ENCODE results near the gene ALG9.
"Not testable (repeated sequence)": the region's sequence is repeated elsewhere in the genome, so short reads cannot be mapped to it uniquely, and the experiment has no call there.

Gene ALG9, protein sequence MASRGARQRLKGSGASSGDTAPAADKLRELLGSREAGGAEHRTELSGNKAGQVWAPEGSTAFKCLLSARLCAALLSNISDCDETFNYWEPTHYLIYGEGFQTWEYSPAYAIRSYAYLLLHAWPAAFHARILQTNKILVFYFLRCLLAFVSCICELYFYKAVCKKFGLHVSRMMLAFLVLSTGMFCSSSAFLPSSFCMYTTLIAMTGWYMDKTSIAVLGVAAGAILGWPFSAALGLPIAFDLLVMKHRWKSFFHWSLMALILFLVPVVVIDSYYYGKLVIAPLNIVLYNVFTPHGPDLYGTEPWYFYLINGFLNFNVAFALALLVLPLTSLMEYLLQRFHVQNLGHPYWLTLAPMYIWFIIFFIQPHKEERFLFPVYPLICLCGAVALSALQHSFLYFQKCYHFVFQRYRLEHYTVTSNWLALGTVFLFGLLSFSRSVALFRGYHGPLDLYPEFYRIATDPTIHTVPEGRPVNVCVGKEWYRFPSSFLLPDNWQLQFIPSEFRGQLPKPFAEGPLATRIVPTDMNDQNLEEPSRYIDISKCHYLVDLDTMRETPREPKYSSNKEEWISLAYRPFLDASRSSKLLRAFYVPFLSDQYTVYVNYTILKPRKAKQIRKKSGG

DNA sequence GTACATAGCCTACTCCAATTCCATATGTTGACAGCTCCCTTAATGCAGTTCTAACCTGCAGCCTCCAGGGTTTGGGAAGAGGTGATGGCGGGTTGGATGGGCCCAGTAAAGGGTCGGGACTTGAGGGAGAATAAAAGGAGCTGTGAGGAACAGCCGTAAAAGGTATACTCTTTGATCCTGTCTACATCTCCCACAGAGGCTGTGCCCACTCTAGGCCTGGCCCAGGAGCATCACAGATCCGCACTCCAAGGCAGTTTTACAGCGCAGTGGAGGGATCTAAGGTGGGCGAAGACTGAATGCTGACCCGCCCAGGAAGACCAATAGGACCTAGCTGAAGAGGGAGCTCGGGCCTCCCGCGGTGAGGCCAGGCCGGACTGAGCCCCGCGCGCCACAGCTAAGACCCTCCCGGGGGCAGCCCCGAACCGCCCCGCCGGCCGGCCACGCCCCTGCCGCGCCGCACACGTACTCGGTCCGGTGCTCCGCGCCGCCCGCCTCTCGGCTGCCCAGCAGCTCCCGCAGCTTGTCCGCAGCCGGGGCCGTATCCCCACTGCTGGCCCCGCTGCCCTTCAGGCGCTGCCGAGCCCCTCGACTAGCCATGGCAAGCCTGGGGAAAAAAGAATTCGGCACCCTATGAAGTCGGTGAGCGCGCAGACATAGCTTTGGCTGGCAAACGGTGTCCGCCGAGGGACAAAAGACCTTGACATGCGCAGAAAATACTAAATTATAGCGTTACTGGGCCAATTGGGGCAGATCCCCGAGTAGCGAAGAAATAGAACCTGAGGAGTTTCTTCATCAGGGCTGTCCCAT, at the start of gene ALG9:
Gene ALG9 (minus strand): TSS at position 696 of the 807 bp plus-strand sequence. CDS start 99 bp downstream, at position 597.
- peak; percentile 92 for DNase-seq (ENCODE audit: low spot score)

- DNase-seq (ENCODE audit: low spot score): no peak
Measured at GRCh38 chr11:111920908-111921307, 49.5 kb upstream of the ALG9 start.

DNA sequence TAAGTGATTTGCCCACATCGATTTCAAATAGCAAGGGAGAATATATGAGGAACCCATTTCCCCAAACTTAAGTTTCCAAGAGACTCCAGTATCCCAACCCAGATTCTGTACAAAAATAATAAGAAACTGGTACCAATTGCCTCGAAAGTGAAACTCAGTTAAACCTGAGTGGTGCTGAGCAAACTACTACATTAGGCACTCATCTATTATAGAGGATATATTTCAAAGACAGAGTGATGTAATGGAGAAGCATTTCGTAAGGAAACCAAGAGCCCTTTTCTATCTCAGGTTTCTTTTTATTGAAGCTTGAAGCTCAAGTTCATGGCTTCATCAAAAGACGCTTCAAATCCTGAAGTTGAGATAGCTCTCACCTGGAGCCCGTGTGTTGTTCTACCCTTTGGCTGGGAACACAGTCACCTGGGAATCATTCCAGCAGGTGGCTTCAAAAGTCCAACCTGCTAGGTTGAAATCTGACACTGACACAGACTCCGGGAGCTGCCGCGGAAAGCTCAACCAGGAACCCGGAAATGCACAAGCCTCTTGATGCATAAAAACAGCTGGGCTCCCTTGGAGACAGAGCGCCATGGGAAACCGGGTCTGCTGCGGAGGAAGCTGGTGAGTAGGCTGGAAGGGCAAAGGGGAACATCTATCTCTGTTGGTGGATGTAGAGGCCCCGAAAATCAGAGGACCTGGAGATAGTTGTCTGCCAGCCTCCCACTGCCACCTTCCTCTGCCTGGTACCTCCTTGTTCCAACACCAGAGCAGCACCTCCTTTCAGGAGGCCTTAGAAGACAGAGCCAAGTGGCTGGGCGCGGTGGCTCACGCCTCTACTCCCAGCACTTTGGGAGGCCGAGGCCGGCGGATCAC, 47.2 kb upstream of the ALG9 start, which contains the start of gene C11orf52:
Gene C11orf52 (plus strand): TSS at position 524 of the 867 bp plus-strand sequence. CDS start 60 bp downstream, at position 584.
- DNase-seq (ENCODE audit: low spot score): peak; percentile 31

GRCh38 chr11:111917788-111918187, 46.4 kb upstream of the ALG9 start:
- DNase-seq (ENCODE audit: low spot score): no peak

DNA sequence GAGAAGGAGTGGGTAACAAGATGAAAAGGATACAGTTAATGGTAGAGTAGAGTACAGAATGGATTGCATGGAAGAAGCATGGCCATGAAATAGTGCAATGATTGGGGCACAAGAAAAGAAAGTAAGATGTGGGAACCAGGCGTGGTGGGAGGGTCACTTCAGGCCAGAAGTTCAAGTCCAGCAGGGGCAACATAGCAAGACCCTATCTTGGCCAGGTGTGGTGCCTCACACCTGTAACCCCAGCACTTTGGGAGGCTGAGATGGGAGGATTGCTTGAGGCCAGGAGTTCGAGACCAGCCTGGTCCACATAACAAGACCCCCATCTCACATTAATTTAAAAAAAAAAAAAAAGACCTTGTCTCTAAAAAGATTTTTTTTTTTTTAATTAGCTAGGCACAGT, 45.9 kb upstream of the ALG9 start:
- DNase-seq (ENCODE audit: low spot score): no peak

- DNase-seq (ENCODE audit: low spot score): no peak
Measured at GRCh38 chr11:111916768-111917167, 45.4 kb upstream of the ALG9 start.

- DNase-seq (ENCODE audit: low spot score): peak; percentile 52
Measured at GRCh38 chr11:111913997-111914396, 42.6 kb upstream of the ALG9 start.

- peak; percentile 41 for DNase-seq (ENCODE audit: low spot score)
Measured at GRCh38 chr11:111913031-111913861, 41.9 kb upstream of the ALG9 start.

DNA sequence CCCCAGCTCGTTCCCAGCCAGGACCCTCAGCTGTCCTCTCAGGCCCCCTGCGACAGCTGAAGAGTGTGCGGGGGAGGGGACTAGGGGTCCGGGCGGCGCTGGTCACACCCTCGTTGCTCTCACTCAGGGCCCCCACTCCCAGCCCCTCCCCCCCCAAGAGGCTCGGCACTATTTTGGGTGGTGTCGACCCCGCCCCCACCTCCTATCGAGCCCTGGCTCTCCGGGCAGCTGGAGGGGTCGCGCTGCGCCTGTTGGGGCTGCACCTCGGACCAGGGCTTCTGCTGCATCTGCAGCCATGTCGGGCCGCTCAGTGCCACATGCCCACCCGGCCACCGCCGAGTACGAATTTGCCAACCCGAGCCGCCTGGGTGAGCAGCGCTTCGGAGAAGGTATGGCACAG, 41.2 kb upstream of the ALG9 start, which contains the start of gene HSPB2:
Gene HSPB2 (plus strand): TSS at position 200 of the 400 bp plus-strand sequence. CDS start 96 bp downstream, at position 296.
- DNase-seq (ENCODE audit: low spot score): peak; percentile 36

DNA sequence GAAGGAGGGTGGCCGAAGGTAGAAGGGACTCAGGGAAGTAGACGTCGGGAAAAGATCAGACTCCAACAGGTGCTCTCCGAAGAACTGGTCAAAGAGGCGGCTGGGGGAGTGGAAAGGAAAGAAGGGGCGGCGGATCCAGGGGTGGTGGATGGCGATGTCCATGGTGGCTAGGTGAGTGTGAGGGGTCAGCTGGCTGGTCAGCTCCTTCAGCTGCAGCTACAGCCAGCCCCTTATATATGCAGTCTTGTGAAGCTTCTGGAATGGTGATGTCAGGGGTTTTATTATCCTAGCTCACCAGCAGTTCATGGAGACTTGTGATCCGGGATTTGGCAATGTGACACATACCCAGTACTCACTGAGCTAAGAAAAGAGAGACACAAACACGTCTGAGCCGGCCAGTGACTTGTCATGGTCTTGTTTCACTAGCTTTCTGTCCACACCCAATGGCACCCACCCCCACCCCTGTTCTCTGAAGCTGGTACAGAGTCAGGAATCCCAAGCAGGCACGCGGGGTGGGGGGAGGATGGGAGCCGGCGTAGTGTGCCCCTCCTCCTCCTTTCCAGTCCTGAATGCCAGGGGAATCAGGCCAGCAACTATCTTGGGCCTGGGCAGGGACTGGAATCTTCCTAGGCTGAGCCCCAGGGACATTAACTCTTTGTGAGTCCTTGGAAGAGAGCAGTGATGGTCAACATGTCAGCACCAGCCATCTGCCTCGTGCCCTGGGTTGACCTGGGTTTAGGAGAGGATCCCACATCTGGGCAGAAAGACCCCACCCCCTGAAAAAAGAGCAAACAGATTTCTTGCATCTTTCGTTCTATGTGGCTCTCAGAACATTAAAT, 40.4 kb upstream of the ALG9 start, which contains the start of gene CRYAB:
Gene CRYAB (minus strand): TSS at position 208 of the 839 bp plus-strand sequence. CDS start 46 bp downstream, at position 162.
- peak; percentile 92 for DNase-seq (ENCODE audit: low spot score)

- DNase-seq (ENCODE audit: low spot score): peak; percentile 48
Measured at GRCh38 chr11:111910676-111911562, 39.5 kb upstream of the ALG9 start.

DNA sequence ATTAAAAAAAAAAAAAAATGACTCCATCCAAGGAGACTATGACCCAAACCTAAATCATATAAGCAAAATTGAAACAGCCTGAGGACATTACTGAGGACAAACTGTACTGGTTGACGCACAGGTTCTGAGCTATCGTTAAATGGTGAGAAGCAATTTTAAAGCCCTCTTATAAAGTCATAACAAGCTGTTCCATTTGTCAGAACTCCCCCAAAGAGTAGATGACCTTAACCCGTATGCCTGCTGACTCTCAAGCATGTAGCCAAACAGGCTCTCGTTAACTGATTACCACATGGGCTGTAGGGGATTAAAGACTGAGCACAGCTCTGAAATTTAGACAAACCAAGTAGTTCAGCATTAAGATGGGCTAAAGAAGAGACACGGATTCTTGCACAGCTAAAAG, 38.0 kb upstream of the ALG9 start:
- DNase-seq (ENCODE audit: low spot score): no peak

DNA sequence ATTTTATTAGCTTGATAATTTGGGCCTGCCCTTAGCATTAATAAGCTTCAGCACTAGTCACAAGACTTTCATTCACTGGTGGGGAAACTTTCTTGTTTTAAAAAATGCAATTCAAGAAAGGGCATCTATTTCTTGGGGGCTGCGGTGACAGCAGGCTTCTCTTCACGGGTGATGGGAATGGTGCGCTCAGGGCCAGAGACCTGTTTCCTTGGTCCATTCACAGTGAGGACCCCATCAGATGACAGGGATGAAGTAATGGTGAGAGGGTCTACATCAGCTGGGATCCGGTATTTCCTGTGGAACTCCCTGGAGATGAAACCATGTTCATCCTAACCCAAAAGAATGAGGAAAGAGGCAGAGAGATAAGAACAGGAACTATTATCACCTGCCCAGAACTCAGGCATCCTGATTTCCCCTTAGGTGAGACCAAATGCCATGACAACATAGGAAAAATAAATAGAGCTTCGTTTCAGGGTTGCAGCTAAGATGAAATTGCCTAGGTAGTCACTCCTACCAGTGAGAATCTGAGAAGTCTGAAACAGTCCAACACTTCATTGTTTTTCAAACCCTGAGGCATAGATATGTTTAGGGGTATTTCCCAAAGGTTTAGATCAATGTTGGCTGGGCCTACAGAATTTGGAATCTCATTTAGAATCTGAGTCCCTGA, 37.4 kb upstream of the ALG9 start:
- DNase-seq (ENCODE audit: low spot score): no peak

GRCh38 chr11:111906680-111907079, 35.3 kb upstream of the ALG9 start:
- DNase-seq (ENCODE audit: low spot score): no peak

- DNase-seq (ENCODE audit: low spot score): no peak
Measured at GRCh38 chr11:111905411-111905810, 34.0 kb upstream of the ALG9 start.

DNA sequence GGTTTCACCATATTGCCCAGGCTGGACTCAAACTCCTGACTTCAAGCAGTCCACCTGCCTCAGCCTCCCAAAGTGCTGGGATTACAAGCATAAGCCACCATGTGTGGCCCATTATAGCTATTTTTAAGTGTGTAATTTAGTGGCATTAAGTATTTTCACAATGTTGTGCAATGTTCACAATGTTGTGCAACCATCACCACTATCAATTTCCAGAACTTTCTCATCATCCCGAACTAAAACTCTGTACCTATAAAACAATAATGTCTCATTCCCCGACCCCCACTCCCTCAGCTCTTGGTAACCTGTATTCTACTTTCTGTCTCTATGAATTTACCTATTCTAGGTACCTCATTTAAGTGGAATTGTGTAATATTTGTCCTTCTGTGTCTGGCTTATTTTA, 15.5 kb upstream of the ALG9 start:
- no peak for DNase-seq (ENCODE audit: low spot score)

DNA sequence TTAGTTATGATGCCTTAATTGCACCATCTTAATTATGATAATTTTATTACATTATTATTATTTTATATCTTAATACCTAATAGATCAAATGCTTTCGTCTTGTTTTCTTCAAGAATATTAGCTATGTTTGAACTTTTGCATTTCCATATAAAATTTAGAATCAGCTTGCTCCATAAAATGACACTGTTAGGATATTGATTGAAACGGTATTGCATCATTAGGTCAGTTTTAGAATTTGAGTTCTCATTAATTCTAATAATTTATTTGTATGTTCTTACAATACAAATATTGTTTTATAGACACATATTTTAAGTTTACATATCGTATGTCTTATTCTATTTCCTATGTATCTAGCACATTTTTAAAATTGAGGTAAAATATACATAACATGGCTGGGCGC, 14.7 kb upstream of the ALG9 start:
- no peak for DNase-seq (ENCODE audit: low spot score)

GRCh38 chr11:111885053-111885452, 13.7 kb upstream of the ALG9 start:
- DNase-seq (ENCODE audit: low spot score): not testable (repeated sequence)

All from GM03348 (cell line).